Kidney (tissue), 14 donors: ENCODE results near the gene C16orf86. TPM values are rescaled to one million over a fixed set of nuclear protein-coding genes. Genes with fewer than 3 reads are reported as not detected.
A peak's percentile ranks its signal among the peaks of the same experiment; 100 is the strongest.

Experiments used
- DNase-seq, 5 donors: peaks; one replicate each; pipeline ENCODE4 v3.0.0-alpha.2; 2013 to 2020
- FAIRE-seq: peaks from 2 replicates; lab custom pipeline; 2012; peaks lifted over from hg19 to GRCh38; lab: Jason Lieb, UNC
- H3K27ac ChIP-seq, 2 donors: one replicate each; pipeline ENCODE4 v1.7.0; 2013; ENCODE audit warnings: low read depth in 2 of 2, low read length in 2 of 2, inconsistent platforms in 1 of 2
- H3K27me3 ChIP-seq: one replicate; pipeline ENCODE4 v1.7.1; 2013; ENCODE audit warnings: low read length, inconsistent platforms; ENCODE audit not compliant: control insufficient read depth, insufficient read depth
- H3K36me3 ChIP-seq, 3 donors: one replicate each; pipeline versions ENCODE4 v1.7.0 to v1.7.1; 2013; ENCODE audit warnings: low read length in 3 of 3, control low read depth in 1 of 3, inconsistent platforms in 1 of 3; ENCODE audit not compliant: insufficient read depth in 3 of 3, control insufficient read depth in 2 of 3
- H3K4me1 ChIP-seq, 3 donors: one replicate each; pipeline versions ENCODE4 v1.7.0 to v1.7.1; 2013; ENCODE audit warnings: low read length in 3 of 3, inconsistent platforms in 1 of 3, low read depth in 1 of 3; ENCODE audit not compliant: control insufficient read depth in 2 of 3, insufficient read depth in 2 of 3
- H3K4me3 ChIP-seq, 3 donors: one replicate each; pipeline versions ENCODE4 v1.7.0 to v1.8.1; 2013; ENCODE audit warnings: low read length in 3 of 3, control low read depth in 1 of 3, inconsistent platforms in 1 of 3
- H3K9ac ChIP-seq, 3 donors: one replicate each; pipeline versions ENCODE4 v1.7.0 to v1.7.1; 2013; ENCODE audit warnings: low read length in 3 of 3, control low read depth in 1 of 3, inconsistent platforms in 1 of 3
- H3K9me3 ChIP-seq, 3 donors: one replicate each; pipeline versions ENCODE4 v1.7.0 to v1.7.1; 2013; ENCODE audit warnings: low read length in 3 of 3, control low read depth in 1 of 3, inconsistent platforms in 1 of 3; ENCODE audit not compliant: control insufficient read depth in 2 of 3, insufficient read depth in 1 of 3
- CTCF ChIP-seq: IDR thresholded peaks from 3 replicates; pipeline ENCODE4 v1.5.1; 2012; ENCODE audit warnings: mild to moderate bottlenecking, moderate library complexity, borderline replicate concordance; ENCODE audit not compliant: insufficient read depth; ENCODE audit errors: extremely low read depth
- intact Hi-C: fragments of 100-400 bp; cut with DNase I; formaldehyde crosslinking; loops from one replicate; pipeline ENCODE4 v1.11.1; 2022
- polyA plus RNA-seq: library from polyadenylated mRNA; stranded (reverse); fragments of 350-450 nt; fragmentation: Illumina TruSeq; extraction: RNeasy Lipid Tissue Mini Kit (QIAGEN cat#74804); gene quantifications from one replicate; pipeline ENCODE4 v1.2.3, GENCODE V29; 2014; ENCODE audit warnings: low read depth, low replicate concordance; ENCODE audit not compliant: insufficient read depth
- total RNA-seq: library from RNA; stranded (reverse); fragmentation: NEBNext Ultra II Directional; extraction: Animal tissue kit (Norgen Biotek cat#: 25700); gene quantifications from one replicate; pipeline ENCODE4 v1.2.1, GENCODE V29; 2021
- donor health status: control.
- donor health status: control.
- donor health status: control.
- donor health status: control.
- donor health status: control.
- donor health status: DM: yes; HTN: yes; CAD: no.
- donor health status: Normal renal cell carcinoma (clear cell type).

The C16orf86 gene
- total and polyA plus RNA-seq, 2 donors from 2014 or later = 6.6 to 11.2 TPM

GRCh38 chr16:67649494-67649931 lies 17.1 kb upstream of the C16orf86 start:
- H3K4me1 ChIP-seq = peaks cover 0 to 7% (median 4%) of the 10 kb centered on the region in 3 donors
- H3K4me3 ChIP-seq = no peak overlapping the region

GRCh38 chr16:67650023-67650422 lies 16.6 kb upstream of the C16orf86 start:
- Histone ChIP-seq H3K4me3 (no peak overlapping the region), H3K9ac (no peak overlapping the region), H3K9me3 (no peaks in the 10 kb centered on the region), H3K27ac (no peak overlapping the region), H3K27me3 (peaks cover 24% of the 10 kb centered on the region), H3K4me1 (peaks cover 0 to 7% (median 4%) of the 10 kb centered on the region in 3 donors), H3K36me3 (no peaks in the 10 kb centered on the region)
- no peak for TF ChIP-seq CTCF
- intact Hi-C loops = no loop called here
- no peak for FAIRE-seq
- DNase-seq = no peak

More at GRCh38 chr16:67649494-67649931, 17.1 kb upstream of the C16orf86 start:
- no peaks in the 10 kb centered on the region for H3K36me3 ChIP-seq
- H3K9ac ChIP-seq = no peak overlapping the region
- no peak overlapping the region for H3K27ac ChIP-seq
- peaks cover 22% of the 10 kb centered on the region for H3K27me3 ChIP-seq
- no peak for TF ChIP-seq CTCF
- intact Hi-C loops = no loop called here
- H3K9me3 ChIP-seq = no peaks in the 10 kb centered on the region
- FAIRE-seq (no peak), DNase-seq (peak in 3 of 5 donors; percentile 40 to 78 (median 65))

GRCh38 chr16:67651039-67651438 lies 15.6 kb upstream of the C16orf86 start:
- Histone ChIP-seq H3K9me3 (no peaks in the 10 kb centered on the region), H3K4me1 (peaks cover 0 to 7% (median 4%) of the 10 kb centered on the region in 3 donors), H3K27ac (no peak overlapping the region), H3K36me3 (no peaks in the 10 kb centered on the region), H3K27me3 (peaks cover 24% of the 10 kb centered on the region), H3K4me3 (no peak overlapping the region), H3K9ac (no peak overlapping the region)
- no peak for TF ChIP-seq CTCF
- DNase-seq (no peak), FAIRE-seq (no peak)
- intact Hi-C loops = no loop called here

- Histone ChIP-seq H3K27me3 (peaks cover 21% of the 10 kb centered on the region), H3K27ac (no peak overlapping the region), H3K9ac (no peak overlapping the region), H3K36me3 (no peaks in the 10 kb centered on the region), H3K4me3 (no peak overlapping the region), H3K9me3 (no peaks in the 10 kb centered on the region), H3K4me1 (peaks cover 0 to 7% (median 4%) of the 10 kb centered on the region in 3 donors)
- TF ChIP-seq CTCF = no peak
- DNase-seq (no peak), FAIRE-seq (no peak)
- intact Hi-C loops = no loop called here
Measured at GRCh38 chr16:67651847-67652246, 14.8 kb upstream of the C16orf86 start.
